GM19438 (cell line): ENCODE results near the gene SOS2.

Source experiments
- ATAC-seq: cut with Tn5 transposase; IDR thresholded peaks from one replicate; pipeline ENCODE4 v1.9.1; 2021; ENCODE audit warnings: low read depth; ENCODE audit not compliant: unreplicated experiment

The SOS2 gene

DNA sequence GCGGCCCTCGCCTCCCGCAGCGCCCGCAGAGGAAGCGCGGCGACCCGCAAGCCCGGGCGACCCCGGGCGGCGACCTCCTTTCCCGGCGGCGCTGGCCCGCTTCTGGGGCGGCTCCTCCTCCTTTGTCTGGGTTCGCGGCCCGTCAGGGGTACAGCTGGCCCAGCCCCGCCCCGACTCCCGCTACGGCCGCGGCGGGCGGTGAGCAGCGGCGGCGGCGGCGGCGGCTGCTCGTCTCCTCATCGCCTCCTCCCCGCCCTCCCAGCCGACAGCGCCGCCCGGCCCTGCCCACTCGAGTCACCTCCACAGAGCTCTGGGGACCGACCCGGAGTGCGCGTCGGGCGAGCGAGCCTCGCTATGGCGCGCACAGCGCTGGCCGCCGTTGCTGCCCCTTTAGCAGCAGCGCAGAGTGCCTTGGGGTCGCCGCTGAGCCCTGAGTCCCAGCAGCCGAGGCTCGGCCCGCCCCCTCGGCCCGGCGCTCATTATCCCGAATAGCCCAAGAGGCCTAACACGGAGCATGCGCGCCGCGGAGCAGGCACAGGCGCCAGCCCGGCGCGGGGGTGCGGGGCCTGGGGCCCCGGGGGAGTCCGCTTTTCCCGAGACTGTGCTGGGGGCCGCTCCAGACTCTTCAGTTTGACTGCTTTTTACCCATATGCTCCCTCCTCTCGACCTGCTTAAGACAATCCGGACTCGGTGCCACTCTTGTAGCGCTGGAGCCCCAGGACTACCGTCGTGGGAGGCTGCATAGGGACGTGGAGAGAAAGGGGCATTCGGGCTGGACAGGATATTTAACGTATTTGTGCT is at the start of gene SOS2:
Gene SOS2, minus strand, starts transcription at position 104 of the 801 bp plus-strand sequence. CDS start 295 bp downstream, outside the sequence.
- ATAC-seq, result peak; percentile 85

DNA sequence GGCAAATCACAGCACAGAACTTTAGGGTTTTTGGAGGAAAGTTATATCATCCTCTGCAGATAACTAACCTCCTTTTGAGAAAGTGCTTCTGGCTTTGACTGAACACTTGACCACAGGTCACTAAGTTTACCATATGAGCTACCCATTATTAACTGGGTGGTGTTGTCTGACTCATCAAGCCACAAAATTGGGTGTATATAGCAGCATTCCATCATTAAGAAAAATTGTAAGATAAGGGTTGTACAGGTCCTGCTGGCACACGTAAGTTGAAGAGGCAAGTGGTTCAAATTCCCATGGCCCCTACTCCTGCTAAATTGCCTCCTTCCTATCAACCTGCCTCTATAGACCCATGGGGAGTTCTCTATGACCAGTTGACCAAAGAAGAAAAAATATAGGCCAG is 41.1 kb upstream of the SOS2 start:
- ATAC-seq, result no peak

DNA sequence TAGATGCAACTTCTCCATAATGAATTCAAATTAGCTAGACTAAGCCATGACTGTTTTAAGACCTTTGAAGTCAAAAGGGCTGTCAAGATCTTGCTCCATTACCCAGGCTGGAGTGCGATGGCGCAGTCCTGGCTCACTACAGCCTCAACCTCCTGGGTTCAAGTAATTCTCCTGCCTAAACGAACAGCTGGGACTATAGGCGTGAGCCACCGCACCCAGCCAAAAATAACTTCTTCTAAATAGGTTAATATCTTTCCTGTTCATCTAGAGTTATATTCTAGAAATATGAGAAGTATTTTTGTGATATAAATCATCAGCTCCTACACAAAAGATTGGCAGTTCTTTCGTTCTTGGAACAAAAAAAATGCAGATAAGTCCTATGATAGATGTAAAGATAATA is 39.6 kb upstream of the SOS2 start:
- no peak for ATAC-seq

DNA sequence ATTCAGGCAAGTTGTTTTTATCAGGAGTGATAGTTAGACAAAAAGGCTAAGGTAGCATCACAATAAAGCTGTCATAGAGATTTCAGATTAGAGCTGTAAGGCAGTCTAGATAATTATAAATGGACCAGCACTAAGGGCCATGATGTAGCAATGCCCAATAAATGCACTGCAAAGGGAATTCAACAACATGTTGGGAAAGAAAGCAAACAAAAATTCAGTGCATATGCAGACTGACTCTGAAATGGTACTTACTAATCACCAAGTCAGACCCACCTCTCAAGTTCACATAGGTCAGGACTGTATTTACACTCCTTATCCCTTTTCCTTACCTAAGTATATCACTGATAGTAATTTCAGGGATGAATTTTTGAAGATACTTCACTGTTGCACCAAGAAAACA is 33.7 kb upstream of the SOS2 start:
- no peak for ATAC-seq

DNA sequence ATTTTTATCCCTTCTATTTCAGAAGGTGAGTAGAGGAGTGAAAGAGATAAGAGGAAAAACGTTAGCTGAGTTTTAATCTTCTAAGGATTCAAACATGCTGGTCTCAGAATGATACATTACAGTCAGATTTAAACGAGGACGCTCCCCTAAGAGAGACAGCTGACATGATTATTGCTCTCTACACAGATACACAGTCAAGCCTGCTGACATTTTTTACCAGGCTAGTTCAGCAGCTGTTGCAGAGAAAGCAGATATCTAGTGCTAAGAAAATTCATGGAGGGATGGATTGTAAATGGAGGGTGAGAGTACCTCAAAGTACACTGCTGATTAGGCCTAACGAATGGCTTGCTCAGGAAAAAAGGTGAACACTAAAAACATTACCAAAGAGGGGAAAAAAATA is 31.9 kb upstream of the SOS2 start:
- no peak for ATAC-seq

DNA sequence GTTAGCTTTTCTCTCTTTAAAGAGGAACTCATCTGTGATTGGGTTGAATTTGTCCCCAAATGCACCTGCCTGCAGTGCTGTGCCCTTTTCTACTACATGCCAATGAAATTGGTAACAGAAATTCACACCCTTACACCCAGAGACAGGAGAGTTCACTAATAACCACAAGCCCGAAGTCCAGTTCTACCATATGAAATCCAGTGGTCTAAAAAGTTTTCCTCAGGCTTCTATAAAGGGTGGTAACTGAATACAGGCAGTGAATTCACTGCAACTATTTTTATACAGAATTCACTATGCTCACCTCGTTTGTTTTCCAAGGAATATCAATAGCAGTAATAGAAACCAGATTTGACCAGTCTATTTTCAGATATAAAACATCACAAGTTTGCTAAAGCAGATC is 31.5 kb upstream of the SOS2 start:
- no peak for ATAC-seq

DNA sequence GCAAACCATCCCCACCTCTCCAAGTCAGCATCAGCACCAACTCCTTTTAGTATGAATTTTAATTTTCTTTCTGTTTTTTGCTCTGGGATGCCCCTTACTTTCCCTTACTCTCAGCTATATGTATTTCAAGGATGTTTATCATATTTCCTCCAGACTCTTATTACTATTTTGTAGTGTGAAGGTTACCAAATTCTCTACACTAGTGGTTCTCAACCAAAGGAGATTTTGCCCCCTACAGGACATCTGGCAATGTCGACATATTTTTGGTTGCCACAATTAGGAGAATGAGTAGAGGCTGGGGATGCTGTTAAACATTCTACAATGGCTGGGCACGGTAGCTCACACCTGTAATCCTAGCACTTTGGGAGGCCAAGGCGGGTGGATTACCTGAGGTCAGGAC is 29.1 kb upstream of the SOS2 start:
- ATAC-seq, result no peak

DNA sequence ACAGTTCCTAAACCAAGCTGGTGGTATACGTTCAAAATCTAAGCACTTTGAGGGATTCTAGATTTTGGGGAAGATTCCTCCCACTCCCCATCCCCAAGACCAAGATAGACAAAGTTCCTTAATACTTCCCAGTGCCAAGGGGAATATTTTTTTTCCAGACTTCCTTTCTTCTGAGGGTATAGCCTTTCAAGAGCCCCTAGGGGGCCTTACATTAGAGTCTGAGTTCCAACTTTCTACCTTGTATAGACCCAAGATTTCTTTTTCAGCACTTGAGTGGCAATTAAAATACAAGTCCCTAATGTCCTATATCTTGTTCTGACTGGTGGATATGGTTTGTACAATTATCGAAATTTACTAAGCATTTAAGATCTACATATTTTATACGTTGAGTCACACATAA is 28.7 kb upstream of the SOS2 start:
- ATAC-seq, result no peak

DNA sequence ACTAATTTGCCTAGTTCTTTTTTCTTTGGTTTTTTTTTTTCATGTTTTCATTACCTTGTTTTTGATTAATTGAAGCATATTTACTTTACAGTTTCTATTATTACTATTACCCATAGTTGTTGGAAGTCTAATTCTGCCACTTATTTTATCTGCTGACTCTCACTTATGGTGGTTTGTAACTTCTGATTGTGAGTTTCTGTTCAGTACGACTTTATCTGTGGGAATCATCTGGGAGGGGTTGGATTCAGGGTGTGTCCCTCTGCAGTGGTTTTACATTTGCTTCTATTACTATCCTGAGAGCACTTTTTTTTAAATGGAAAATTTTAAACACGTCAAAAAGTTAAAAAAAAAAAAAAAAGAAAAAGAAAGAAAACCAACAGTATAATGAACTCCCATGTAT is 26.4 kb upstream of the SOS2 start:
- no peak for ATAC-seq

DNA sequence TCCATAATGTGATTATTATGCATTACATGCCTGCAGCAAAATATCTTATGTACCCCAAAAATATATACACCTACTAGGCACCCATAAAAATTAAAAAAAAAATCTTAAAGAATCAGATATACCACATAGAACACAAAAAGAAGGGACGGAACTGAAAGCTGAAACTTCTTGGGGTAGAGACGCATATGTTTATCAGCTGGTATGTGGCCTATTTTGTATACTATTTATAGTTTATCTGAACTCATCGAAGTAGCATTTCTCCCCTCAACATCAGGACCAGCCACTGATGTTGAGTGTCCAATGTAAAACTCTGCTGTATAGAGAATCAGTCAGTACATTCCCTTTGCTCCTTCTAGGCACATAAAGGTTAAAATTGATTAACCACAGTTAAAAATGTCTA is 22.9 kb upstream of the SOS2 start:
- ATAC-seq, result no peak

DNA sequence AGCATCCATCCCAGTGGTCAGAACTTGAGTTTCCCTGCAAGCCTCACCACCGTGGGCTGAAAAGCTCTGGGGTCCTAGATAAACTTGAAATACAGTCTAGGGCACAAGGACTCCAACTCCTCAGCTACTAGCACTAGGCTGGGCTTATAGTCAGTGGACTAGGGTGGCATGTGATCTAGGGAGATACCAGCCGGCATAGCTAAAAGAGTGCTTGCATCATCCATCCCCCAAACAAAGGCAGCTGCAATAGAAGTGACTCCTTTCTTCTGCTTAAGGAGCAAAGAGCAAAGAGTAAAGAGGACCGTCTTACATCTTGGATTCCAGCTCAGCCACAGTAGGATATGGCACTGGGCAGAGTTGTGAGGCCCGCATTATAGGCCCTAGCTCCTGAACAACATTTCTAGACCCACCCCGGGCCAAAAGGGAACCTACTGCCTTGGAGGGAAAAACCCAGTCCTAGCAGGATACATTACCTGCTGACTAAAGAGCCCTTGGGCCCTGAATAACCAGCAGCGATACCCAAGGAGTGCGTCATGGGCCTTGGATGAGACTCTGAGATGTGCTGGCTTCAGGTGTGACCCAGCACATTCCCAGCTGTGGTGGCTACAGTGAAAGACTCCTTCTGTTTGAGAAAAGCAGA is 17.9 kb upstream of the SOS2 start:
- no peak for ATAC-seq

DNA sequence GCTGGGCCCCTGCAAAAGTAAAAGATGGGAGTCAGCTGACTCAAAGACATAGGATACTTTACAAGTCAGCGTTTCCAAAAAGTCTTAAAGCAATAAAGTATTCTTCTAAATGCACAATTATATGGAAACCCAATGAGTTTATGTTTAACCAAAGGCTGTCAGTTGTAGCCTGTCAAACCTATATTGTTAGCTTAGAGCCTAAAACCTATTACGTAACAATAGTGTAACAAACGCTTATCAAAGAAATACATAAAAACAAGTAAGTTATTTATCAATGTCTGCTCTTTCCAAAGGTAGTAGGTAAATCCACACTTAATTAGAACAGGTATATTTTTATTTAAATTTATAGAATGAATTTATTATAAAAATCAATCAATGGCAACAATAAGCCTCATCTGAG is 15.9 kb upstream of the SOS2 start:
- no peak for ATAC-seq

DNA sequence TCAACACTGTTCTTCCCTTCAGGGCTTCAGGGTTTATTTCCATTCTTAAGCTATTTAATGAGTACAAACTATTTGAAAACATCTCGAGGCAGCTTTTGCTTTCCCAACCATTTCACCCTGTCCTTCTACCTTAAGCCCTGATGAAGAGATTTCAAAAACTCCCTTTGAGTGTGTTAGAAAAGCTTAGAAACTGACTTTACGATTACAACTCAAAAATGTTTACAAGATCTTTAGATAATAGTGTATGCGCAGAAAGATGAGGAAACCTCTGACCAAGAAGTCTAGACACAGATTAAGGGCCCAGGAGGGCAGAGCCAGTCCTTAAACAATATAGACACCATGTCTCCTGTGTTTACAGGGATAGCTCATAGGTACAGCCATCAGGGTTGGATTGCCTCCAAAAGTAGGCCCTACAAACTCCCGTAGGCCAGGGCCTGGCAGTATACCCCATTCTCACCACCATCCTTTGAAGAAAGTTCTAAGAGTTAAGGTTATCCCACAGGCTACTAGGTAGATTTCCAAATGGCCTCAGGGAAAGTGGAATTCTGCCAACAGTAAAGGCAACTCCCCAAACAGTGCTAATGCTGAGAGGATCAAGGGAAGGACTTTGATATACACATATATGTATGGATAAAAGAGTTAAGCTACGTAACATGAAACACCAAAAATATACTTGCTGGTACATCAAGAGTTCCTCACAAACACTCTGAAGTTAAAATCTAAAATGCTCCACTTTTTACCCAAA is 11.4 kb upstream of the SOS2 start:
- no peak for ATAC-seq

DNA sequence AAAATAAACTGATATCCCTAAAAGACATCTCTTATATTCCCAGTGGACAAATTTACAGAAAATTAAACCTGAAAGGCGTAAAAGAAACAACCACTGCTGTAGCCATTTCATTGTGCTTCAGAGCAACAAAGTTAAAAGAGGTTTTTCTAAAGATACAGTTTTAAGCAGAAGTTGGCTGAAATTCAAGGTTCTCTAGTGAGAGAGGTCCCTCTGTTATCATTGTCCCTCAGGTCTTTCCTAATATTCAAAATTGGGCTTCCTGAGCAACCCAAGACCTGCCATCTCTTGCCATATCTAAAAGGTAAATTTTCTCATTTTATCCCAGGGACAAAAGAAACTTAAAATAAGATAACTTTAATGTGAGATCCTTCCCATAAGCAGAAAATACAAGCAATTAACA is 10.7 kb upstream of the SOS2 start:
- ATAC-seq, result no peak

DNA sequence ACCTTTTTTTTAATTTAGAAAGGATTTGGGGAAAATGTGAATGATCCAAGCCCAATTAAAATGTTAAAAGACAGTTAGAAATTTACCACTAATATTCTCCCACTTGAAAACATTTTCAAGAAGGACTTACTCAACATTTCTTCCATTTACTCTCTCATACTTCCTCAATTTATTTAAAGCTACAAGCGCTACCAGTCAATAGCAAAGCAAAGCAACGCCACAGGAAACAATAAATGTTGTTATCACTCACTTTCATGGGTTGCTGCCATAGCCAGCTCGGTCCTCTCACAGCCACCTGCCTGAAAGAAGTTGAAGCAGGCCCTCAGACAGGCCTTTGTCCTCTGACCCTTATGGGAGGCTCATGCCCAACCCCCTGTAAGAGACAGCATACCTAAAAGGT is 6.0 kb upstream of the SOS2 start:
- no peak for ATAC-seq

DNA sequence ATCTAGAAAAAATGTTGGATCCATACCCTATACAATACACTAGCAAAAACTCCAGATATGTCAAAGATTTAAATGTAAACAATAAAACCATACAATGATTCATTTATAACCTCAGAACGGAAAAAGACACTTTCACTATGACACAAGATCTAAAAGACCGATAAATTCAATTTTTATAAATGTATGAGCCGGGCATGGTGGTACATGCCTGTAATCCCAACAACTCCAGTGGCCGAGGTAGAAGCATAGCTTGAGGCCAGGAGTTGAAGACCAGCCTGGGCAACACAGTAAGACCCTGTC is 2.5 kb upstream of the SOS2 start:
- ATAC-seq, result no peak

DNA sequence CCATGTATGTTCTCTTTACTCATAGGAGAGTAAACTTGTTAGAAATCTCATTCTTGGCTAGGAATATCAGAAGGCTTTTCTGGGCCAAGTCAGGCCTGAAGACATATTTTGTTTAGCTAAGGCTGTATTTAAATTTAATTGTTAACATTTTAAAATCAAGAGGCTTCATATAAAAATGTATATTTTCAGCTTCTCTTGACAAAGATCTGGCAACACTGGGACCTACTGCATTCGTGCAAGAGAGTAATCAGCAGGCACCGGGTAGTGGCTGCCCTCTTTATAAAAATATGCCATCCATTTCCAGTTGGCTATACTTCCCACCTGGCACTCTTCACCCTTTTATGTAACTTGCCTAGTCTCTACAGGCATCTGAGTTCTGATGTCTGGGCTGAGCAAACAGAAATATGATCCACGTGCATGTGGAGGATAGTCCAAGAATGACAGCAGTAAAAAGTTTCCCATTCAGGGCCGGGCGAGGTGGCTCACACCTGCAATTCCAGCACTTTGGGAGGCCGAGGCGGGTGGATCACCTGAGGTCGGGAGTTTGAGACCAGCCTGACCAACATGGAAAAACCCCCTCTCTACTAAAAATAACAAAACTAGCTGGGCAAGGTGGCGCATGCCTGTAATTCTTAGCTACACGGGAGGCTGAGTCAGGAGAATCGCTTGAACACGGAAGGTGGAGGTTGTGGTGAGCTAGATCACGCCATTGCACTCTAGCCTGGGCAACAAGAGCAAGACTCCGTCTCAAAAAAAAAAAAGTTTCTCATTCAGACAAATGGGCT is 2.0 kb upstream of the SOS2 start:
- no peak for ATAC-seq

DNA sequence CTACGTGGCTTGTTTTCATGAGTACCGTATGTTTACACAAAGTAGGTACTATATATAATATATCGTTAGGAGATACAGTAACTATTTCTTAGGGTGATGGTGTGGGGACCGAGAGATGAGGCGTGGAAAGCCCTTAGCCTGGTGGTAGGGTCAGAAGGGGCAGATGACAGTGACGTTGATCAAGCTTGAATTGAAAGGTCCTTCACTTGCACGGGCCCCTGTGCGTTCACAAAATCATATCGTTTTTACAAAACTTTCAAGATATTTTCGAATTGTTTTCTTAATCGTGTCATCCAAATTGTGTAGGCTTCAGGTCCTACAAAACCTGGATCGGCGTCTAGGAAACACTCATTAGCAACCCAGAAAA is 881 bp upstream of the SOS2 start:
- no peak for ATAC-seq

DNA sequence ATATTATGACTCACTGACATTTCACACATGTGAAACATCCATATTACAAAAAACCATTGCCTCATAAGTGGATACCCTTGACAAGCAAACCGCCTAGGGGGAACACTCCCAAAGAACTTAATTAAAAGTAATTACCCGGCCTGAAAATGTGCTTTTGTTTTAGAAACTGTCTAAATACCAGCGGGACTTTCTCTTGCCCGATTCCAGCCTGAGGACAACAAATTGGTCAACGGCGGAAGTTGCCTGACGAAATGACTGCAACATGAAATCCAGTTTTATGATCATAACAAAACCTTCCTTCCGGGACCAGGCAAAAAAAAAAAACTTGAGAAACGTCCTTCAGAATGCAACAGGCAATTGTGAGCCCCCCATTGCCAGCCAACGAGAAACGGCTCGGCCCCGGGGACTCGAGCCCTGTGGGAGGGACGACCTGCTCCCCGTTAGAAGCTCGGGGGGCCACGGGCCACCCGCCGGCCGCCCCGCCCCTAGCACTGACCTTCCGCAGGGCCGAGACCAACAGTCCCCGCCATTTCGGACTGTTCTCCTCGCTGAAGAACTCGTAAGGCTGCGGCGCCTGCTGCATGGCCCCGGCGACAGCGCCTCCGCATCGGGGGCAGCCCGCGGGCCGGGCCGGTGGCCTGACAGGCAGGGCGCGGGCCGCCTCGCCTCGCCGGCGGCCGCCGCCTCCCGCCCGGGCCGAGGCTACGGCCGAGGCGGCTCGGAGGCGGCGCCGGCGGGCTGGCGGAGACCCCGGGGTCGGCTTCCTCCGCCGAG is 490 bp downstream of the SOS2 start:
- peak; percentile 33 for ATAC-seq

DNA sequence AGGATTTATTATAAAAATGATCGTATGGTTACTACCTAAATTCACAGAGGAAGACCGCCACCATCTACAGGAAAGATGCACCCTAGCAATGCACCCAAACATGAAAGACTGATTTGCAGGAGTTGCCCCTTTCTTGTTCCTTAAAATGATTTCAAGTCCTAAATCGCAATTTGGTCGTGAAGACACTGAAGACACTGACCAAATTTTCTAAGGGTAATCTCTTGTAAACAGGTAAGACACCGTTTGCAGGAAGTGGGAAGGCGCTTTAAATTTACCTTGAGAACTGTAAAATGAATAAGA is 1.0 kb downstream of the SOS2 start:
- ATAC-seq, result no peak

DNA sequence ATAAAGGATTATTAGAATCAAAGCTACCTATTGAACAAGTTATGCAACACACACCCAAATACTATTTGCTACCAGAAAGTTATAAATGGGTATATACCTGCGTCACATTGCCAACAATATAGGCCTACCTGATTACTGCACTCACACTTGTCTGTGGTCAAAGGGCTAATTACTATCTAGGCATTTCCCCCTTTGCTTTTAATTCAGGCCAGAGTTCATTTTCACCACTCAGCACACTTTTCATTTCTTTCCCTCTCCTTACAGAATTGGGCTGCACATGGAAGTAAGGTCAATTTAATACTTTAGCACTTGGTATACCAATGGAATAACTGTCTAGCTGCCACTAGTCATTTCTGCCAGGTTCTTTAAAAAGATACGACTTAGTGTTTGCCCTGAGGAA is 1.7 kb downstream of the SOS2 start:
- ATAC-seq, result no peak
